Heart left ventricle (tissue), 13 donors: ENCODE data around the gene SULT1C4.

Experiments used
- CTCF ChIP-seq, 12 donors: fragments of 200-600 bp; sonication (generic) in 4 of 12; IDR thresholded peaks; one replicate each; pipeline versions ENCODE4 v1.5.0 to v1.8.0; 2018 to 2022; ENCODE audit warnings: antibody characterized with exemption in 12 of 12, mild to moderate bottlenecking in 5 of 12
- POLR2A ChIP-seq, 2 donors: fragments of 450-650 bp; IDR thresholded peaks; one replicate each; pipeline ENCODE4 v1.6.1; 2017; ENCODE audit warnings: antibody characterized with exemption in 2 of 2, mild to moderate bottlenecking in 2 of 2, moderate library complexity in 2 of 2
- donor health status: ischemic (EF 13 %, LVEDD 7.1; RV severe dilation, severe dysfunction).
- donor health status: DM: no; HTN: yes; CAD: no.
- donor health status: DM: no; HTN: no; CAD: no.
- donor health status: ischemic (EF 25% LVEDD 6.9; RV normal size, moderate dysfunction).
- donor health status: ischemic (EF 25% LVEDD 5.7; RV mildly dilated, moderate dysfunction).
- donor health status: ischemic (EF 35%, LVEDD 5.7; RV mildly dilated, moderate dysfunction).
- donor health status: nonischemic (EF 11% LVEDD 7.7; RV severe dilation, severe dysfunction).
- donor health status: DM: yes; HTN: yes; CAD: no.
- donor health status: PGD.
- donor health status: ischemic (EF 29% LVEDD 5.4; RV normal size, mild dysfunction).
- donor health status: nonischemic (EF 23%, LVEDD 6.1; RV moderate dilation, normal function).

GRCh38 chr2:108348816-108349570, 28.8 kb upstream of the SULT1C4 start:
- TF ChIP-seq CTCF (IDR thresholded peaks at IDR 0.05) (no peak), POLR2A (IDR thresholded peaks at IDR 0.05) (no peak)
